ENCODE measurements around the gene UQCRC1. TPM values are rescaled to one million over a fixed set of nuclear protein-coding genes. Genes with fewer than 3 reads are reported as not detected.

The UQCRC1 gene
- total and polyA plus RNA-seq, 4 experiments from 2014 or later, result 73.7 to 313 (median 122) TPM

GRCh38 chr3:48652923-48653715, 43.7 kb upstream of the UQCRC1 start:
- intact Hi-C loops (cut with micrococcal nuclease), result no loop called here
- ChIA-PET CTCF (ENCODE audit: partially characterized antibody) (interaction anchor here (2.3 kb wide), 1 partner anchor 18 kb away, joined by 6 read pairs; the partner anchor contains the start of gene SLC26A6), POLR2A (ENCODE audit: partially characterized antibody) (no interaction called here)
- no peak for DNase-seq
- Histone ChIP-seq H3K27me3 (ENCODE audit: insufficient read depth, low read length) (no peaks in the 10 kb centered on the region), H3K36me3 (ENCODE audit: insufficient read depth, low read length) (no peaks in the 10 kb centered on the region), H3K4me3 (ENCODE audit: low read length in 2 of 2) (no peak overlapping the region), H3K9me3 (ENCODE audit: control insufficient read depth in 1 of 2, low read length in 2 of 2) (no peaks in the 10 kb centered on the region), H3K27ac (ENCODE audit: low read depth, low read length) (no peak overlapping the region), H3K4me1 (ENCODE audit: insufficient read depth, low read length) (peaks cover 18% of the 10 kb centered on the region)
- peak overlapping the region in 3 of 8 donors; percentile 29 to 51 (median 35) for H3K4me3 Mint-ChIP-seq
- peaks cover 0 to 4% (median 0%) of the 10 kb centered on the region in 8 donors for H3K9me3 Mint-ChIP-seq
- H3K36me3 Mint-ChIP-seq, result peaks cover 0 to 1% of the 10 kb centered on the region in 2 donors
- H3K4me1 Mint-ChIP-seq, result peaks cover 5 to 28% (median 10%) of the 10 kb centered on the region in 4 donors
- H3K27ac Mint-ChIP-seq, result peak overlapping the region in 2 of 7 donors; percentile 37 to 82
- H3K27me3 Mint-ChIP-seq, result no peaks in the 10 kb centered on the region

- ChIA-PET POLR2A (ENCODE audit: partially characterized antibody) (no interaction called here), CTCF (ENCODE audit: partially characterized antibody) (no interaction called here)
- Mint-ChIP-seq H3K4me1 (peaks cover 5 to 15% (median 10%) of the 10 kb centered on the region in 4 donors), H3K27me3 (no peaks in the 10 kb centered on the region), H3K36me3 (peaks cover 0 to 1% of the 10 kb centered on the region in 2 donors), H3K9me3 (no peaks in the 10 kb centered on the region), H3K4me3 (no peak overlapping the region), H3K27ac (no peak overlapping the region)
- Histone ChIP-seq H3K9me3 (ENCODE audit: control insufficient read depth in 1 of 2, low read length in 2 of 2) (no peaks in the 10 kb centered on the region), H3K27ac (ENCODE audit: low read depth, low read length) (no peak overlapping the region), H3K36me3 (ENCODE audit: insufficient read depth, low read length) (no peaks in the 10 kb centered on the region), H3K4me3 (ENCODE audit: low read length in 2 of 2) (no peak overlapping the region), H3K4me1 (ENCODE audit: insufficient read depth, low read length) (peaks cover 12% of the 10 kb centered on the region), H3K27me3 (ENCODE audit: insufficient read depth, low read length) (no peaks in the 10 kb centered on the region)
- DNase-seq, result no peak
- intact Hi-C loops (cut with micrococcal nuclease), result no loop called here
These were observed 42.3 kb upstream of the UQCRC1 start for GRCh38 chr3:48651771-48652170.

GRCh38 chr3:48650723-48651122, 41.3 kb upstream of the UQCRC1 start:
- intact Hi-C loops (cut with micrococcal nuclease), result no loop called here

GRCh38 chr3:48648188-48648850, 38.9 kb upstream of the UQCRC1 start:
- no peak overlapping the region for H3K4me3 ChIP-seq (ENCODE audit: low read length in 2 of 2)
- H3K4me3 Mint-ChIP-seq, result no peak overlapping the region
- H3K36me3 ChIP-seq (ENCODE audit: insufficient read depth, low read length), result no peaks in the 10 kb centered on the region
- POLR2A ChIA-PET (ENCODE audit: partially characterized antibody), result no interaction called here
- no peaks in the 10 kb centered on the region for H3K4me1 ChIP-seq (ENCODE audit: insufficient read depth, low read length)
- no peak for DNase-seq
- CTCF ChIA-PET (ENCODE audit: partially characterized antibody), result interaction anchor here (1.4 kb wide), 1 partner anchor 16 kb away, joined by 3 read pairs; no protein-coding TSS in a partner anchor
- H3K36me3 Mint-ChIP-seq, result no peaks in the 10 kb centered on the region
- H3K27ac ChIP-seq (ENCODE audit: low read depth, low read length), result no peak overlapping the region
- no peaks in the 10 kb centered on the region for H3K4me1 Mint-ChIP-seq
- H3K27me3 Mint-ChIP-seq, result no peaks in the 10 kb centered on the region
- no peaks in the 10 kb centered on the region for H3K27me3 ChIP-seq (ENCODE audit: insufficient read depth, low read length)
- H3K27ac Mint-ChIP-seq, result no peak overlapping the region
- intact Hi-C loops (cut with micrococcal nuclease), result no loop called here
- H3K9me3 Mint-ChIP-seq, result no peaks in the 10 kb centered on the region
- H3K9me3 ChIP-seq (ENCODE audit: control insufficient read depth in 1 of 2, low read length in 2 of 2), result no peaks in the 10 kb centered on the region

More at GRCh38 chr3:48650723-48651122, 41.3 kb upstream of the UQCRC1 start:
- ChIA-PET POLR2A (ENCODE audit: partially characterized antibody) (no interaction called here), CTCF (ENCODE audit: partially characterized antibody) (no interaction called here)
- H3K9me3 ChIP-seq (ENCODE audit: control insufficient read depth in 1 of 2, low read length in 2 of 2), result no peaks in the 10 kb centered on the region
- H3K27me3 ChIP-seq (ENCODE audit: insufficient read depth, low read length), result no peaks in the 10 kb centered on the region
- no peaks in the 10 kb centered on the region for H3K36me3 Mint-ChIP-seq
- H3K27me3 Mint-ChIP-seq, result no peaks in the 10 kb centered on the region
- no peak for DNase-seq
- H3K27ac ChIP-seq (ENCODE audit: low read depth, low read length), result no peak overlapping the region
- H3K27ac Mint-ChIP-seq, result peak overlapping the region in 1 of 7 donors; percentile 23
- peaks cover 5 to 12% (median 8%) of the 10 kb centered on the region in 4 donors for H3K4me1 Mint-ChIP-seq
- no peak overlapping the region for H3K4me3 ChIP-seq (ENCODE audit: low read length in 2 of 2)
- H3K4me1 ChIP-seq (ENCODE audit: insufficient read depth, low read length), result peaks cover 8% of the 10 kb centered on the region
- H3K4me3 Mint-ChIP-seq, result peak overlapping the region in 1 of 8 donors; percentile 20
- no peaks in the 10 kb centered on the region for H3K36me3 ChIP-seq (ENCODE audit: insufficient read depth, low read length)
- H3K9me3 Mint-ChIP-seq, result no peaks in the 10 kb centered on the region

GRCh38 chr3:48647714-48648113, 38.3 kb upstream of the UQCRC1 start:
- Mint-ChIP-seq H3K36me3 (no peaks in the 10 kb centered on the region), H3K27me3 (no peaks in the 10 kb centered on the region), H3K27ac (no peak overlapping the region), H3K4me3 (no peak overlapping the region), H3K9me3 (no peaks in the 10 kb centered on the region), H3K4me1 (no peaks in the 10 kb centered on the region)
- intact Hi-C loops (cut with micrococcal nuclease), result no loop called here
- Histone ChIP-seq H3K27ac (ENCODE audit: low read depth, low read length) (no peak overlapping the region), H3K27me3 (ENCODE audit: insufficient read depth, low read length) (no peaks in the 10 kb centered on the region), H3K36me3 (ENCODE audit: insufficient read depth, low read length) (no peaks in the 10 kb centered on the region), H3K4me3 (ENCODE audit: low read length in 2 of 2) (no peak overlapping the region), H3K9me3 (ENCODE audit: control insufficient read depth in 1 of 2, low read length in 2 of 2) (no peaks in the 10 kb centered on the region), H3K4me1 (ENCODE audit: insufficient read depth, low read length) (no peaks in the 10 kb centered on the region)
- DNase-seq, result no peak
- ChIA-PET POLR2A (ENCODE audit: partially characterized antibody) (no interaction called here), CTCF (ENCODE audit: partially characterized antibody) (no interaction called here)

- H3K36me3 Mint-ChIP-seq, result no peaks in the 10 kb centered on the region
- H3K36me3 ChIP-seq (ENCODE audit: insufficient read depth, low read length), result no peaks in the 10 kb centered on the region
- H3K4me1 ChIP-seq (ENCODE audit: insufficient read depth, low read length), result no peaks in the 10 kb centered on the region
- ChIA-PET CTCF (ENCODE audit: partially characterized antibody) (no interaction called here), POLR2A (ENCODE audit: partially characterized antibody) (no interaction called here)
- no peak for DNase-seq
- H3K4me3 Mint-ChIP-seq, result no peak overlapping the region
- H3K4me3 ChIP-seq (ENCODE audit: low read length in 2 of 2), result no peak overlapping the region
- no peaks in the 10 kb centered on the region for H3K4me1 Mint-ChIP-seq
- H3K27me3 ChIP-seq (ENCODE audit: insufficient read depth, low read length), result no peaks in the 10 kb centered on the region
- H3K27ac ChIP-seq (ENCODE audit: low read depth, low read length), result no peak overlapping the region
- no peaks in the 10 kb centered on the region for H3K9me3 ChIP-seq (ENCODE audit: control insufficient read depth in 1 of 2, low read length in 2 of 2)
- H3K27me3 Mint-ChIP-seq, result peaks cover 0 to 1% of the 10 kb centered on the region in 2 donors
- no peak overlapping the region for H3K27ac Mint-ChIP-seq
- H3K9me3 Mint-ChIP-seq, result peaks cover 0 to 2% (median 0%) of the 10 kb centered on the region in 8 donors
- intact Hi-C loops (cut with micrococcal nuclease), result no loop called here
These were observed 35.7 kb upstream of the UQCRC1 start for GRCh38 chr3:48644898-48645760.

GRCh38 chr3:48642605-48643004, 33.2 kb upstream of the UQCRC1 start:
- H3K27me3 Mint-ChIP-seq, result peaks cover 0 to 1% of the 10 kb centered on the region in 2 donors
- Histone ChIP-seq H3K4me1 (ENCODE audit: insufficient read depth, low read length) (no peaks in the 10 kb centered on the region), H3K36me3 (ENCODE audit: insufficient read depth, low read length) (no peaks in the 10 kb centered on the region), H3K4me3 (ENCODE audit: low read length in 2 of 2) (no peak overlapping the region), H3K27me3 (ENCODE audit: insufficient read depth, low read length) (no peaks in the 10 kb centered on the region), H3K27ac (ENCODE audit: low read depth, low read length) (no peak overlapping the region), H3K9me3 (ENCODE audit: control insufficient read depth in 1 of 2, low read length in 2 of 2) (no peaks in the 10 kb centered on the region)
- peak in 1 of 5 donors; percentile 6 for DNase-seq
- no peaks in the 10 kb centered on the region for H3K36me3 Mint-ChIP-seq
- H3K9me3 Mint-ChIP-seq, result peaks cover 0 to 2% (median 0%) of the 10 kb centered on the region in 8 donors
- H3K4me3 Mint-ChIP-seq, result no peak overlapping the region
- no peak overlapping the region for H3K27ac Mint-ChIP-seq
- CTCF ChIA-PET (ENCODE audit: partially characterized antibody), result no interaction called here
- POLR2A ChIA-PET (ENCODE audit: partially characterized antibody), result no interaction called here
- H3K4me1 Mint-ChIP-seq, result no peaks in the 10 kb centered on the region
- intact Hi-C loops (cut with micrococcal nuclease), result no loop called here
